ENCODE results near the gene RAPGEF4. TPM values are rescaled to one million over a fixed set of nuclear protein-coding genes. Genes with fewer than 3 reads are reported as not detected.
A peak's percentile ranks its signal among the peaks of the same experiment; 100 is the strongest.

RAPGEF4 gene
- total RNA-seq, 1 donor = 2.6 TPM

GRCh38 chr2:172888714-172889669 is 153.3 kb downstream of the RAPGEF4 start:
- H3K4me3 ChIP-seq (ENCODE audit: low read depth, low read length) = no peak overlapping the region
- DNase-seq (ENCODE audit: low read depth) = no peak
- no peak for TF ChIP-seq CTCF (IDR thresholded peaks at IDR 0.05; ENCODE audit: insufficient read depth, low read depth, low read length)

- TF ChIP-seq CTCF (IDR thresholded peaks at IDR 0.05; ENCODE audit: insufficient read depth, low read depth, low read length) = no peak
- no peak for DNase-seq (ENCODE audit: low read depth)
- no peak overlapping the region for H3K4me3 ChIP-seq (ENCODE audit: low read depth, low read length)
These were observed 154.3 kb downstream of the RAPGEF4 start for GRCh38 chr2:172889768-172890430.

- TF ChIP-seq CTCF (IDR thresholded peaks at IDR 0.05; ENCODE audit: insufficient read depth, low read depth, low read length) = no peak
- no peak overlapping the region for H3K4me3 ChIP-seq (ENCODE audit: low read depth, low read length)
- DNase-seq (ENCODE audit: low read depth) = no peak
These were observed 157.5 kb downstream of the RAPGEF4 start for GRCh38 chr2:172893111-172893510.

GRCh38 chr2:172893671-172894070 is 158.0 kb downstream of the RAPGEF4 start:
- no peak overlapping the region for H3K4me3 ChIP-seq (ENCODE audit: low read depth, low read length)
- DNase-seq (ENCODE audit: low read depth) = no peak
- no peak for TF ChIP-seq CTCF (IDR thresholded peaks at IDR 0.05; ENCODE audit: insufficient read depth, low read depth, low read length)

- H3K4me3 ChIP-seq (ENCODE audit: low read depth, low read length) = no peak overlapping the region
- peak; percentile 14 for DNase-seq (ENCODE audit: low read depth)
- no peak for TF ChIP-seq CTCF (IDR thresholded peaks at IDR 0.05; ENCODE audit: insufficient read depth, low read depth, low read length)
These were observed 159.2 kb downstream of the RAPGEF4 start for GRCh38 chr2:172894689-172895387.

GRCh38 chr2:172896661-172897081 is 161.0 kb downstream of the RAPGEF4 start:
- TF ChIP-seq CTCF (IDR thresholded peaks at IDR 0.05; ENCODE audit: insufficient read depth, low read depth, low read length) = no peak
- no peak overlapping the region for H3K4me3 ChIP-seq (ENCODE audit: low read depth, low read length)
- DNase-seq (ENCODE audit: low read depth) = no peak

Measured in fibroblast of villous mesenchyme (primary cell).